HG02884 (cell line): ENCODE measurements around the gene METTL13.

Experiments used
- ATAC-seq: cut with Tn5 transposase; IDR thresholded peaks from one replicate; pipeline ENCODE4 v1.9.1; 2021; ENCODE audit warnings: mild to moderate bottlenecking, moderate library complexity; ENCODE audit not compliant: unreplicated experiment

Gene METTL13, protein sequence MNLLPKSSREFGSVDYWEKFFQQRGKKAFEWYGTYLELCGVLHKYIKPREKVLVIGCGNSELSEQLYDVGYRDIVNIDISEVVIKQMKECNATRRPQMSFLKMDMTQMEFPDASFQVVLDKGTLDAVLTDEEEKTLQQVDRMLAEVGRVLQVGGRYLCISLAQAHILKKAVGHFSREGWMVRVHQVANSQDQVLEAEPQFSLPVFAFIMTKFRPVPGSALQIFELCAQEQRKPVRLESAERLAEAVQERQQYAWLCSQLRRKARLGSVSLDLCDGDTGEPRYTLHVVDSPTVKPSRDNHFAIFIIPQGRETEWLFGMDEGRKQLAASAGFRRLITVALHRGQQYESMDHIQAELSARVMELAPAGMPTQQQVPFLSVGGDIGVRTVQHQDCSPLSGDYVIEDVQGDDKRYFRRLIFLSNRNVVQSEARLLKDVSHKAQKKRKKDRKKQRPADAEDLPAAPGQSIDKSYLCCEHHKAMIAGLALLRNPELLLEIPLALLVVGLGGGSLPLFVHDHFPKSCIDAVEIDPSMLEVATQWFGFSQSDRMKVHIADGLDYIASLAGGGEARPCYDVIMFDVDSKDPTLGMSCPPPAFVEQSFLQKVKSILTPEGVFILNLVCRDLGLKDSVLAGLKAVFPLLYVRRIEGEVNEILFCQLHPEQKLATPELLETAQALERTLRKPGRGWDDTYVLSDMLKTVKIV

GRCh38 chr1:171781176-171781875 is at the start of gene METTL13:
TSS of gene METTL13 (plus strand) at chr1:171781660. CDS start at chr1:171781968, 308 bp downstream.
- peak; percentile 95 for ATAC-seq

DNA sequence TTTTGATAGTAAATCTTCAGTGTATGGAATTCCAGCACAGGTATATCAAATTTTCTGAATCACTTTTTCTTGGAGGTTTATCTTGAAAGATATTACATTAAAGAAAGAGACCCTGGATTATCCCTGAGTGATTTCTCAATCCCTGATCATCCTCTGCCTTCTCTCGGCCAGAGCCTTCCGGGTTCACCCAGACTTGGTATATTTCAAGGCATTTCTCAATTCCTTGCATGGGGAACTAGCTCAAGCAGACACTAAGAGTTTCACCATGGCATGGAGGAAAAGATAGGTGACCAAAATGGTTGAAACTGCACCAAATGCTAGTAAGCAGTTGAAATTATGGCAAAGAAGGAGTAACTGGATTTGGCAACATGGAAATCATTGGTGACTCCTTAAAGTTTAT is 45.3 kb upstream of the METTL13 start:
- ATAC-seq = no peak

DNA sequence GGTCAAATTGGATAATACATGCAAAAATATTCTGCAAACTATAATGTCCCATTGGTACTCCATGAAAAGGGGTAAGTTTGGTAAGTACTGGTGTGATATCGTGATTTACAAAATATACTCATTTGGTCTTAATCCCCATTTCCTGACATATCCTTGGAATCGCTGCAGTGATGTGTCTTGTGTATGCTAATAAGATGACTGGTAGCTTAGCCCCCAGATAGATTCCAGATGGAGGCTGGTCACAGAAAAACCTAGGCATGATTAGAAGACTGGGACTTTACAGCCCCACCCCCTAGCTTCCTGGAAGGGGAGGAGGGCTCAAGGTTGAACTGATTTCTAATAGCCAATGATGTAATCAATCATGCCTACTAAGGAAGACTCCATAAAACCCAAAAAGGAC is 42.5 kb upstream of the METTL13 start:
- no peak for ATAC-seq

DNA sequence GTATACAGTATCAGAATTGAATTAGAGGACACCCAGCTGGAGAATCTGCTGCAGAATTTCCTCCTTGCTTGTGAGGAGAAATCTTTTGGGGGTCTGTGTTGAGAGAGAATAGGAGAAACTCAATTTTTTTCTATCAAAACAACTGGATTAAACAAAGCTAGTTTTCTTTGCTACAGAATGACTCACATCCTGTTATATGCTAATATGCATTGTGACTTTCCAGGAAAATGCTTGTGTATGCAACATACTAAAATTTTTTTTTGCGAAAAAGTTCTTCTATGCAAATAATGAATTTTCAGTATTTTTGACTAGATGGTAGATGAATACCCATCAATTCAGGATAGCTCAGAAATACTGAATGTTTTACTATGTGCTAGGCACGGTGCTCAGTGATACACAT is 41.8 kb upstream of the METTL13 start:
- ATAC-seq = no peak

- ATAC-seq = no peak
Measured at GRCh38 chr1:171740356-171740863, 41.0 kb upstream of the METTL13 start.

- ATAC-seq = peak; percentile 32
Measured at GRCh38 chr1:171740987-171741871, 40.2 kb upstream of the METTL13 start.

GRCh38 chr1:171741872-171742576 is 39.4 kb upstream of the METTL13 start, which contains the start of gene VAMP4:
TSS of gene VAMP4 (minus strand) at chr1:171742065. CDS start at chr1:171738414, 3,651 bp downstream.
- peak; percentile 87 for ATAC-seq

- peak; percentile 3 for ATAC-seq
Measured at GRCh38 chr1:171742577-171742922, 38.9 kb upstream of the METTL13 start.

DNA sequence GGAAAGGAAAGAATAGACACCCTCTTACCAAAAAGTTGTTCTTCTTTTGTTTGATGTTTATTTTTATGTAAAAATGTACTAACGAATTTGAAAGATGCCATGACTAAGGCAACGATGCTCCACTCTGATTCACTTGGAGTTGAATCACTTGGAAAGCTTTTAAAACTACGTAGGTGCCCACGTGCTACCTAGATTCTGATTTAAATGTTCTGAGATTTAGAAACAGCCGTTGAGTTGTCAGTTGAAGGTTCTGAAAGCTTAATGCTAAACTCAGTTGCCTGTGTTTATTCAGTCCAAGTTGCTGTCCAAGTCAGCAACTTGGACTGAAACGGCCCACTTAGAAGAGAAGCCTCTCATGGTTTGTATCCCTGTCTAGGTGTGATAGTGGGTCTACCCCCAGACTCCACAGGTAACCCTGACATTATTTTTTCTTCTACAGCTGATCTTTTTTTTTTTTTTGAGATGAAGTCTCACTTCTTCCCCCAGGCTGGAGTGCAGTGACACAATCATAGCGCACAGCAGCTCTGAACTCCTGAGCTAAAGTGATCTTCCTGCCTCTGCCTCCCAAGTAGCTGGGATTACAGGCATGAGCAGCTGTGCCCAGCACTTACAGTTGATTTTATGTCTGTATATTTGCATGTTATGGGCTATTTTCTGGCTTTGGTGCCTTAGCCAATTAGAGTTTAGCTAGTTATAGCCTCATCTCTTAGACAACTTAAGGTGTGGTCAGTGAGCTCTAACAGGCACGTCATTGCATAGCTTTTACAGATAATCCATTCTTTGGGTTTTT is 38.2 kb upstream of the METTL13 start:
- no peak for ATAC-seq

GRCh38 chr1:171744986-171745385 is 36.5 kb upstream of the METTL13 start:
- no peak for ATAC-seq

- no peak for ATAC-seq
Measured at GRCh38 chr1:171748651-171749050, 32.8 kb upstream of the METTL13 start.

GRCh38 chr1:171751221-171751620 is 30.2 kb upstream of the METTL13 start:
- no peak for ATAC-seq

- ATAC-seq = no peak
Measured at GRCh38 chr1:171753182-171753581, 28.3 kb upstream of the METTL13 start.

DNA sequence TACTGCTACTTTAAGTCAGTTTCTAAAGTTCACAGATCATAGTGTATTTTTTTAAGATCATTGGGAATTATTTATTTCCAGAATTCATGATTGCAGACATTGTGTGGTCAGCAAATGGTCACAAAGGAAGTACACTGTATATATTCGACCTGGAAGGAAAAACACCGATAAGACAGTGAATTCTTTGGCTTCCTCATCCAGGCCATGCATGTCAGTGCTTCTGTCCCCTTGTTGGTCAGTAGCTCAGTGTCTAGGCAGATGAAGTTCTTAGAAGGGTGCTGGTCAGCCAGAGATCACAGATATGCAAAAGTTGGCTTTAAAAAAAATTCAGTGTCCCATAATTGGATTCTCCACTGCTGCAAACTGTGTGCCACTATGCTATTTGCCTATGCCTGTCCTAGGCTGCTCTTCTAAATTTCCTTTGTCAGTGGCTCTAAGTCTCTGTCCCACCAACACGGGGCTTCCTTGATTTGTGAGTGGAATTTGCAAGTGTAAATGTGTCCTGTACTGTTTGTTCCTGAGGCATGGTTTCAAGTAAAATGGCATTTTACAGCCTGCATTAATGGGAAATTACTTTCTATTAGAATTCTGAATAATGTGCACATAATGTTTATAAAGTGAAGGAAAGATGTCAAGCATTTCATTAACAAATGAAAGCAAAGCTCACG is 27.6 kb upstream of the METTL13 start:
- ATAC-seq = no peak

DNA sequence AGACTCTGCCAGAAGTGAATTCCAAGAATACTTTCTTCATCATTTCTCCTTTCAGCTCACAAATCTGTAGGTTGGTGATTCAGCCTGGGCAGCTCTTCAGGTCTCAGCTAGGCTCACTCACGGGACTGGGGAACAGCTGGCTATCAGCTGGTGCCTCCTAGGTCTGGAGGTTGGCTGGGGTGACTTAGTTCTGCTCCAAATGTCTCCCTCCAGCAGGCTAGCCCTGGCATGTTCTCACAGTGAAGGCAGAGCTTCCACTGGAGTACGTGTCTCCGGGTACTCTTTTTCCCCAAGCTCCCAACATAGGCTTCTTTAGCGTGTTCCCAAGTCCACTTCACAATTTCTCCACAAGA is 27.1 kb upstream of the METTL13 start:
- no peak for ATAC-seq

- ATAC-seq = no peak
Measured at GRCh38 chr1:171754971-171755370, 26.5 kb upstream of the METTL13 start.

DNA sequence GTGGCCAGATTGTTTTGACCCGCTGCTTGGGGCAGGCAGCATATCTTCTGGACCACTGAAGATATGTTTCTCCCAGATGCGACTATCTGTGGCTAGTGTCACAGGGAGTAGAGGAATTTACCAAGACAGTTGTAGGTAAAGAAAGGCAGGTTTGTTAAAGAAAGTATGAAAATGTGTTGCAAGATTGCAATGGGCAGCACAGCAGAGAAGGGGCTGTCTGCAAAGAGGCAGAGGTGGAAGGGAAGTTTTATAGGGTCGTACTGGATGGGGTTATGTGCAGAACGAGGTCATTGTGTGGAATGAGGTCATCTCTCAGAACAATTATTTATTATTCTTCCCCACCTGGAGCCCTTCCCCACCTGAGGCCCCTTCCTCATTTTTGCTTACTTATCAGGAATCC is 24.6 kb upstream of the METTL13 start:
- no peak for ATAC-seq

DNA sequence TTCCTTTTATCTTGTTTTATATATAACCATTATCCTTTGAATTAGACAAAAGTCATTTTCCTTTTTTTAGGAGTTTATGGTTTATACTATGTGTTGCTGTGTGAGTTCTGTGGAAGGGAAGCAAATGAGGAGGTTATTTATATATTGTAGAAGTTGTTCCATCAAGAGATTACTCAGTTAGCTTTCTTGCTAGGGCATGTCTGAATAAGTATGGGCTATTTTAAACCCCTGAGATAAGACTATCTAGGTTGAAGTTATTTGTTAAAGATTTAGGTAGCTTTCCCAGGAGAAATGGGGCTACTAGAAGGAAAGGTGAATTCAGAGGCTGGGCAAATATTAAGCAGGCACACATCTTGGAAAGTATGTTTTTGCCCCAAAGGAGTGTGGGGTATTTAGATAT is 23.4 kb upstream of the METTL13 start:
- no peak for ATAC-seq

DNA sequence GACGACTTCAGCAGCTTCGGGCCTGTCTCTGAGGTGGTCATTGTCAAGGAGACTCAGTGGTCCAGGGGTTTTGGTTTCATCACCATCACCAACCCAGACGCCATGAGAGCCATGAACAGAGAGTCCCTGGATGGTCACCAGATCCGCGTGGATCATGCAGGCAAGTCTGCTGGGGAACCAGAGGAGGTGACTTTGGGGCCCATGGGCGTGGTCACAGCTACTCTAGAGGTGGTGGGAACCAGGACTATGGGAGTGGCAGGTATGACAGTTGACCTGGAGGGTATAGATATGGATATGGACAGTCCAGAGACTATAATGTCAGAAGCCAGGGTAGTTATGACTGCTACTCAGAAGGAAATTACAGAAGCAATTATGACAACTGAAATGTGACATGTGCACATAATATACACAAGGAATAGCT is 19.3 kb upstream of the METTL13 start:
- ATAC-seq = no peak
